ENCODE results near the gene ATAD3C. TPM values are rescaled to one million over a fixed set of nuclear protein-coding genes. Genes with fewer than 3 reads are reported as not detected.
"Not testable (repeated sequence)": the region's sequence is repeated elsewhere in the genome, so short reads cannot be mapped to it uniquely, and the experiment has no call there.

ATAD3C gene
- total RNA-seq, 3 donors from 2014 or later (not counting 1 experiment from before 2014, with no cell fraction given) = 0.13 to 2.2 (median 1.5) TPM

DNA sequence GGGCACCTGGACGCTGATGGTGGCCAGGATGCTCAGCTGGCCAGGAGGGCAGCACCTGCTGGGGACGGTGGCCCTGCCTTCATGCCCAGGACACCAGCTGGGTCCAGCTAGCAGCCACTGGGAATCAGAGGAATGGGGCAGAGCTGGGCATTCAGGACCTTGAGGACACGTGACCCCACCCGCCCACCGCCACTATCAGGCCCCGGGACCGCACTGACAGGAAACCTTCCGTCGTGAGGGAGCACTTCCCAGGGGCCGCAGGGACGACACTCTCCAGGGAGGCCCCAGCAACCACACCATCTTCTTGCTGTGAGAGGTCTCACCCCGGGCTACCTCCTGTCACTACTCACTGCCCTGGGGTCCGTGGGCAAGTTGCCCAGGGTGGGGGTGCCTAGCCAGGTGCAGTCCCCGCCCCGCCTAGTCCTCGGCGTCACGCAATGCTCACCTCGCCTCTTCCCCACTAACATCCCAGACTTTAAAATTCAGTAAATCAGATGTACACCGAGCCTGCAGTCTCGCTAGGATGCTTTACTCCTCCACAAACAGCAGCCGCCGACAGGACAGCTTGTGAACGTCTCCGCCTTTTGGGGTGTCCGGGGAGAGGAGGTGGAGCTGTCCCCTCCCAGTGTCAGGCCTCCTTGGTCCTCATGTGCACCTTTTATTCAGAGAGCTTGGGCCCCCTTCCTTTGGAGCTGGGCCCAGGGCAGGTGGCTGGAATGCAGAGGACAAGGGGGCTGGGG is 9.1 kb upstream of the ATAD3C start:
- peaks cover 4 to 6% of the 10 kb centered on the region in 2 donors for H3K4me1 Mint-ChIP-seq
- H3K36me3 Mint-ChIP-seq = no peaks in the 10 kb centered on the region
- peaks cover 24% of the 10 kb centered on the region for H3K27me3 ChIP-seq (ENCODE audit: control insufficient read depth, insufficient read depth, low read length)
- H3K4me1 ChIP-seq (ENCODE audit: control insufficient read depth, insufficient read depth, low read length) = peaks cover 14% of the 10 kb centered on the region
- no peaks in the 10 kb centered on the region for H3K36me3 ChIP-seq (ENCODE audit: control insufficient read depth, insufficient read depth, low read length)
- no peak overlapping the region for H3K4me3 Mint-ChIP-seq
- intact Hi-C loops (cut with micrococcal nuclease) = no loop called here
- no peak overlapping the region for H3K4me3 ChIP-seq (ENCODE audit: low read length)
- 78% methylated on average over 26 of the region's 26 CpGs for WGBS (ENCODE audit: insufficient coverage)
- ATAC-seq (no peak), DNase-seq (no peak)
- no peaks in the 10 kb centered on the region for H3K9me3 Mint-ChIP-seq
- H3K27me3 Mint-ChIP-seq (ENCODE audit: low read depth in 2 of 2) = peaks cover 0 to 6% of the 10 kb centered on the region in 2 donors
- no peaks in the 10 kb centered on the region for H3K9me3 ChIP-seq (ENCODE audit: control insufficient read depth, insufficient read depth, low read length)
- H3K27ac Mint-ChIP-seq = no peak overlapping the region
- H3K27ac ChIP-seq (ENCODE audit: low read length) = no peak overlapping the region
- TF ChIP-seq, protein P1, sequence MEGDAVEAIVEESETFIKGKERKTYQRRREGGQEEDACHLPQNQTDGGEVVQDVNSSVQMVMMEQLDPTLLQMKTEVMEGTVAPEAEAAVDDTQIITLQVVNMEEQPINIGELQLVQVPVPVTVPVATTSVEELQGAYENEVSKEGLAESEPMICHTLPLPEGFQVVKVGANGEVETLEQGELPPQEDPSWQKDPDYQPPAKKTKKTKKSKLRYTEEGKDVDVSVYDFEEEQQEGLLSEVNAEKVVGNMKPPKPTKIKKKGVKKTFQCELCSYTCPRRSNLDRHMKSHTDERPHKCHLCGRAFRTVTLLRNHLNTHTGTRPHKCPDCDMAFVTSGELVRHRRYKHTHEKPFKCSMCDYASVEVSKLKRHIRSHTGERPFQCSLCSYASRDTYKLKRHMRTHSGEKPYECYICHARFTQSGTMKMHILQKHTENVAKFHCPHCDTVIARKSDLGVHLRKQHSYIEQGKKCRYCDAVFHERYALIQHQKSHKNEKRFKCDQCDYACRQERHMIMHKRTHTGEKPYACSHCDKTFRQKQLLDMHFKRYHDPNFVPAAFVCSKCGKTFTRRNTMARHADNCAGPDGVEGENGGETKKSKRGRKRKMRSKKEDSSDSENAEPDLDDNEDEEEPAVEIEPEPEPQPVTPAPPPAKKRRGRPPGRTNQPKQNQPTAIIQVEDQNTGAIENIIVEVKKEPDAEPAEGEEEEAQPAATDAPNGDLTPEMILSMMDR (IDR thresholded peaks at IDR 0.05) = no peak

DNA sequence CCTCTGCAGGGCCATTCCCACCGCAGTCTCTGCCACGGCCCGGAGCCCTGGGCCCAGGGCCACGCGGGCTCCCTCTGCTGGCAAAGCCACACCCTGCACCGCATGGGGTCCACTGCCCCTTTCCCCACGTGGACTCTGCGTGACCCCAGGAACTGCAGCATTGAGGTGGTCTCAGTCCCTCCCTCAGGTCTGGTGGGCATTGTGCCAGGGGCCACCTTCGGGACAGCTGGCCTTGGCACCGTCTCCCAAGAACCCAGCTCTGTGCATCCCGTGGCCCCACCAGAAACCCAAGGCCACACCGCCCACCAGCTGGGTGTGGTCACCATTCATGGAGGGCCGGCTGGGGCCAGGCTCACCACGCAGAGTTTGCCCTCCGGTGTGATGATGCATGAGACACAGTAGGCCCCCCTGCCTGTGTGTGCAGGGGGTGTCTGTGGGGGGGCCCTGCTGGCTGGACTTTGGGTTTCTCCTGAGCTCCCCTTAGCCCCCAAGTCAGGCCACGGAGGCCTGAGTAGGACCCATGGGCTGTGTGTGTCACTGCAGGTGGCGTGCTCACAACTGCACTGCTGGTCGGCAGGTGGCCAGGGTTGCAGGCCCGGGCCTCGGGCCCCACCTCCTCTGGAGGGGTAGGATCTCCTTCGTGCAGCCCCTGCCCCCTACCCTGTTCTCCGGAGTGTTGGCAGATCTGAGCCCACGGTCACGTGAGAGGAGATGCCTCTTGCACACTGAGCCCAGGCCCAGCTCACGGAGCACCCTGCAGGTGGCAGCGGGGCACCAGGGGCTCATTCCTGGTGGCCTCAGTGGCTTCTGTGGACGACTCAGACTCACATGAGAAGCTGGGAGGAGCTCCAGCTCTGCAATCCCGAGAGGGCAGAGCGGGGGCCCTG is 8.2 kb upstream of the ATAD3C start:
- Mint-ChIP-seq H3K4me1 (peaks cover 4 to 6% of the 10 kb centered on the region in 2 donors), H3K4me3 (no peak overlapping the region), H3K27me3 (ENCODE audit: low read depth in 2 of 2) (peaks cover 0 to 5% of the 10 kb centered on the region in 2 donors), H3K36me3 (no peaks in the 10 kb centered on the region), H3K9me3 (no peaks in the 10 kb centered on the region), H3K27ac (no peak overlapping the region)
- H3K27me3 ChIP-seq (ENCODE audit: control insufficient read depth, insufficient read depth, low read length) = peaks cover 20% of the 10 kb centered on the region
- TF ChIP-seq, protein P1 (IDR thresholded peaks at IDR 0.05) = peak; percentile 66
- intact Hi-C loops (cut with micrococcal nuclease) = no loop called here
- ATAC-seq = peak; percentile 73 to 98 (median 93)
- H3K9me3 ChIP-seq (ENCODE audit: control insufficient read depth, insufficient read depth, low read length) = no peaks in the 10 kb centered on the region
- H3K4me1 ChIP-seq (ENCODE audit: control insufficient read depth, insufficient read depth, low read length) = peaks cover 10% of the 10 kb centered on the region
- no peak overlapping the region for H3K27ac ChIP-seq (ENCODE audit: low read length)
- no peaks in the 10 kb centered on the region for H3K36me3 ChIP-seq (ENCODE audit: control insufficient read depth, insufficient read depth, low read length)
- 46% methylated on average over 29 of the region's 29 CpGs for WGBS (ENCODE audit: insufficient coverage)
- DNase-seq = peak; percentile 51 to 74
- no peak overlapping the region for H3K4me3 ChIP-seq (ENCODE audit: low read length)

DNA sequence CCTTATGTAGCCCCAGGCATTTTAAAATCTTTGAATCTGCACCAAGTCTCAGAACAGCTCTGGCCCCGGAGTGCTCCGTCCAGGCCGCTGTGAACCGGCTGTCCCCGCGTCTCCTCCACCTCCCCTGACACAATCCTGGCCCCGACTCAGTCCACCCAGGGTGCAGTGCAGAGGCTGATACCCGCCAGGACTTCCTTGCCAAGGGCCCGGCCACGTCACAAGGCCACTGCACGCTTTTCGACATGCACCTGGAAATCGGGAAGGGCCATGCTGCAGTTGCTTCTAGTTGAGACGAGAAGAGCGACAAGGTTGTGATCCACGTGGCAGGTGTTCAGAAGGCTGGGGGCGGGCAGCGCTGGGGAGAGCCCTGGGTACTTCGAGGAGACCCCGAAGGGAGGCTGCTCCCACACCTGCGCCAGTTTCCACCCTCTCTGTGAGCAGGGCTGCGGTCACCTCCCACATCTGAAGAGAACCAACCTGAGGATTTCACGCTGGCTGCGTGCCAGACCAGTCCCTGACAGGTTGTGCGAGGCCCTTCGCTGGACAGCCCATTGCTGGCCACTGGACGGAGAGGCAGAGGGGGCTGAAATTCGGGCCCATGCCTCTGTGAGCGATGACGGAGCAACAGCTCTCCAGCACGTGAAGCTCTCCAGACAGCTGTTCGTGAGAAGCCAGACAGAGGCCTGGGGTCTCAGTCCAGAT is 7.3 kb upstream of the ATAD3C start:
- Mint-ChIP-seq H3K27me3 (ENCODE audit: low read depth in 2 of 2) (peaks cover 0 to 3% of the 10 kb centered on the region in 2 donors), H3K36me3 (no peaks in the 10 kb centered on the region), H3K9me3 (no peaks in the 10 kb centered on the region), H3K27ac (no peak overlapping the region), H3K4me1 (peaks cover 4 to 6% of the 10 kb centered on the region in 2 donors), H3K4me3 (no peak overlapping the region)
- DNase-seq = no peak
- TF ChIP-seq, protein P1 (IDR thresholded peaks at IDR 0.05) = no peak
- no peak for ATAC-seq
- WGBS (ENCODE audit: insufficient coverage) = 92% methylated on average over 32 of the region's 32 CpGs
- peaks cover 10% of the 10 kb centered on the region for H3K27me3 ChIP-seq (ENCODE audit: control insufficient read depth, insufficient read depth, low read length)
- H3K4me1 ChIP-seq (ENCODE audit: control insufficient read depth, insufficient read depth, low read length) = peaks cover 6% of the 10 kb centered on the region
- no peak overlapping the region for H3K27ac ChIP-seq (ENCODE audit: low read length)
- intact Hi-C loops (cut with micrococcal nuclease) = no loop called here
- H3K4me3 ChIP-seq (ENCODE audit: low read length) = no peak overlapping the region
- no peaks in the 10 kb centered on the region for H3K36me3 ChIP-seq (ENCODE audit: control insufficient read depth, insufficient read depth, low read length)
- no peaks in the 10 kb centered on the region for H3K9me3 ChIP-seq (ENCODE audit: control insufficient read depth, insufficient read depth, low read length)

DNA sequence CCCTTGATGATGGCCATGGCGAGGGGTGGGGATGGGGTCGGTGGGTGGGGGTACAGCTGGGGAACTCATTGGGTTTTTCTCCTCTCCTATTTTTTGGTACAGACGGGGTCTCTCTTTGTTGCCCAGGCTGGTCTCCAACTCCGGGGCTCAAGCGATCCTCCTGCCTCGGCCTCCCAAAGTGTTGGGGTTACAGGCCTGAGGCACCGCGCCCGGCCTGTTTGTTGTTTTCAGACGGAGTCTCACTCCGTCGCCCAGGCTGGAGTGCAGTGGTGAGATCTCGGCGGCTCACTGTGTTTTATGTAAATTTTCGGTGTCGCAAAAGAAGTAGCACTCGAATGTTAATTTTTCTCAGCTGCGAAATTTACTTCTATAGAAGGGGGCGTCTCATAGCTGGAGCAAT is 2.9 kb upstream of the ATAD3C start:
- H3K4me3 ChIP-seq (ENCODE audit: low read length); ATAC-seq; H3K36me3 Mint-ChIP-seq; DNase-seq; H3K9me3 ChIP-seq (ENCODE audit: control insufficient read depth, insufficient read depth, low read length); H3K27ac Mint-ChIP-seq; H3K27ac ChIP-seq (ENCODE audit: low read length); H3K27me3 ChIP-seq (ENCODE audit: control insufficient read depth, insufficient read depth, low read length); H3K4me1 Mint-ChIP-seq; H3K27me3 Mint-ChIP-seq (ENCODE audit: low read depth in 2 of 2); intact Hi-C loops (cut with micrococcal nuclease); H3K36me3 ChIP-seq (ENCODE audit: control insufficient read depth, insufficient read depth, low read length); H3K9me3 Mint-ChIP-seq; H3K4me3 Mint-ChIP-seq; H3K4me1 ChIP-seq (ENCODE audit: control insufficient read depth, insufficient read depth, low read length): not testable (repeated sequence)
- 95% methylated on average over 12 of the region's 19 CpGs for WGBS (ENCODE audit: insufficient coverage)

DNA sequence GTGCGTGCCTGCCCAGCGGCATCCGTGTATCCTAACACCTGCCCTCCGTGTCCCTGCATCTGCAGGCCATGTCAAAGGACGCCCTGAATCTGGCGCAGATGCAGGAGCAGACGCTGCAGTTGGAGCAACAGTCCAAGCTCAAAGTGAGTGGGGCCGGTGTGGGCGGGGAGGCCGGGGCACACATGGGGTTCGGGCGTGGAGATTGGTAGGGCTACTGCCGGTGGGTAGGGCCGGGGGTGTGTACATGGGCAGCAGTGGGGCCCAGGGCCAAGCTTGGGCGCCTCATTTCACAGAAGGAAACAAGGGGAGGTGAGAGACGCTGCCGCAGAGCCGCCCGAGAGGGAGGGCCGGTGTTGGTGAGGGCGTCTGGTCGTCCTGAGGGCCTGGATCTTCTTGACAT is 1.1 kb downstream of the ATAD3C start:
- intact Hi-C loops (cut with micrococcal nuclease); H3K4me1 ChIP-seq (ENCODE audit: control insufficient read depth, insufficient read depth, low read length); H3K27me3 ChIP-seq (ENCODE audit: control insufficient read depth, insufficient read depth, low read length); ATAC-seq; H3K36me3 ChIP-seq (ENCODE audit: control insufficient read depth, insufficient read depth, low read length); H3K27ac ChIP-seq (ENCODE audit: low read length); H3K4me1 Mint-ChIP-seq; H3K9me3 Mint-ChIP-seq; H3K9me3 ChIP-seq (ENCODE audit: control insufficient read depth, insufficient read depth, low read length); H3K36me3 Mint-ChIP-seq; H3K27me3 Mint-ChIP-seq (ENCODE audit: low read depth in 2 of 2); H3K27ac Mint-ChIP-seq; DNase-seq; H3K4me3 ChIP-seq (ENCODE audit: low read length); H3K4me3 Mint-ChIP-seq: not testable (repeated sequence)
- 87% methylated on average over 22 of the region's 22 CpGs for WGBS (ENCODE audit: insufficient coverage)

Data from natural killer cell (primary cell).